Measurements from ENCODE around the gene AMELX. TPM values are rescaled to one million over a fixed set of nuclear protein-coding genes. Genes with fewer than 3 reads are reported as not detected.

AMELX gene
- total and polyA plus RNA-seq, 2 of the 8 experiments (the other 6 are each of a cell fraction or from before 2014, with no cell fraction given) = not detected

GRCh38 chrX:11273544-11273943 lies 19.7 kb upstream of the AMELX start:
- H2BK15ac ChIP-seq (ENCODE audit: low read length) = no peak overlapping the region
- POLR2A ChIA-PET (ENCODE audit: partially characterized antibody) = no interaction called here
- no peaks in the 10 kb centered on the region for H3K9me3 ChIP-seq (ENCODE audit: insufficient read depth in 2 of 2, low read depth in 1 of 2, low read length in 1 of 2)
- CTCF ChIA-PET (ENCODE audit: partially characterized antibody) = no interaction called here
- no peak overlapping the region for H2BK12ac ChIP-seq (ENCODE audit: low read depth, low read length)
- H4K8ac ChIP-seq (ENCODE audit: extremely low read depth, insufficient read depth, low read length) = no peak overlapping the region
- DNase-seq (ENCODE audit: low read depth in 1 of 2, low spot score in 2 of 2) (no peak), FAIRE-seq (no peak)
- no peak overlapping the region for H4K5ac ChIP-seq (ENCODE audit: insufficient read length, low read depth, low read length)
- H2BK120ac ChIP-seq (replicated peaks; ENCODE audit: low read depth, low read length) = no peak overlapping the region
- H3K4me1 ChIP-seq (replicated peaks in 1 of 4; ENCODE audit: control insufficient read depth in 3 of 4, insufficient read depth in 4 of 4, low read length in 3 of 4) = no peaks in the 10 kb centered on the region
- no peak overlapping the region for H2AFZ ChIP-seq (ENCODE audit: low read length)
- no peak overlapping the region for H2BK5ac ChIP-seq (ENCODE audit: low read depth, low read length)
- no peaks in the 10 kb centered on the region for H4K20me1 ChIP-seq (replicated peaks in 1 of 2; ENCODE audit: control insufficient read depth in 1 of 2, insufficient read depth in 2 of 2, low read length in 2 of 2)
- H2AK5ac ChIP-seq (ENCODE audit: low read depth, low read length) = no peak overlapping the region
- no peak overlapping the region for H3K27ac ChIP-seq (ENCODE audit: low read depth, low read length)
- no peak overlapping the region for H3K9ac ChIP-seq (replicated peaks in 1 of 4; ENCODE audit: extremely low read depth in 1 of 4, low read depth in 3 of 4, low read length in 3 of 4)
- H3K23ac ChIP-seq (ENCODE audit: insufficient read length) = no peak overlapping the region
- WGBS, 2 experiments (ENCODE audit: extremely low coverage in 1 of 2, insufficient coverage in 1 of 2, insufficient read length in 1 of 2, insufficient replicate concordance in 2 of 2, low coverage in 1 of 2, low lambda C conversion rate in 2 of 2, missing lambda C conversion rate in 1 of 2) = 79% methylated on average over 1 of the region's 1 CpG; no CpG with 5 or more reads in 1 of the 2 experiments
- no peaks in the 10 kb centered on the region for H3K79me2 ChIP-seq (ENCODE audit: control insufficient read depth in 1 of 2, insufficient read depth in 2 of 2, low read length in 2 of 2)
- no peak overlapping the region for H3K4me3 ChIP-seq (ENCODE audit: extremely low read depth in 1 of 4, insufficient read depth in 2 of 4, low read depth in 3 of 4, low read length in 4 of 4)
- H3K23me2 ChIP-seq (ENCODE audit: low read depth, low read length) = no peaks in the 10 kb centered on the region
- no peaks in the 10 kb centered on the region for H3K27me3 ChIP-seq (replicated peaks in 1 of 4; ENCODE audit: control insufficient read depth in 3 of 4, extremely low read depth in 1 of 4, insufficient read depth in 3 of 4, low read length in 3 of 4)
- no peak overlapping the region for H4K91ac ChIP-seq (replicated peaks; ENCODE audit: insufficient read length, low read length)
- H3K36me3 ChIP-seq (ENCODE audit: control insufficient read depth in 2 of 4, insufficient read depth in 4 of 4, low read length in 3 of 4) = no peaks in the 10 kb centered on the region
- no peak overlapping the region for H3K4ac ChIP-seq (replicated peaks; ENCODE audit: insufficient read length, low read depth, low read length)
- H3K4me2 ChIP-seq (ENCODE audit: insufficient read depth in 1 of 2, low read depth in 2 of 2, low read length in 2 of 2) = no peak overlapping the region
- no peak overlapping the region for H2BK20ac ChIP-seq (ENCODE audit: low read length)
- H3K56ac ChIP-seq (replicated peaks; ENCODE audit: insufficient read length, low read depth, low read length) = no peak overlapping the region
- H3K18ac ChIP-seq (ENCODE audit: extremely low read depth, low read length) = no peak overlapping the region
- no peak overlapping the region for H3K14ac ChIP-seq (ENCODE audit: insufficient read length)
- no peaks in the 10 kb centered on the region for H3K79me1 ChIP-seq (ENCODE audit: low read depth, low read length)
- TF ChIP-seq CBX8 (IDR thresholded peaks at IDR 0.05; ENCODE audit: borderline replicate concordance, low read depth, low read length) (no peak), KDM4A (IDR thresholded peaks at IDR 0.05; ENCODE audit: low read depth, low read length, severe bottlenecking) (no peak), HDAC6 (IDR thresholded peaks at IDR 0.05; ENCODE audit: low read depth, low read length) (no peak), KDM1A (IDR thresholded peaks at IDR 0.05; ENCODE audit: borderline replicate concordance, low read length) (no peak), SIN3A (conservative IDR thresholded peaks at IDR 0.05 in 1 of 2, IDR thresholded peaks at IDR 0.05 in 1 of 2; ENCODE audit: low read depth in 1 of 2, low read length in 2 of 2) (no peak), RAD21 (IDR thresholded peaks at IDR 0.05 in 1 of 2, conservative IDR thresholded peaks at IDR 0.05 in 1 of 2; ENCODE audit: low read depth in 2 of 2, low read length in 2 of 2) (no peak), JUND (IDR thresholded peaks at IDR 0.05; ENCODE audit: low read length) (no peak), SP2 (IDR thresholded peaks at IDR 0.05; ENCODE audit: low read length) (no peak), TAF1 (IDR thresholded peaks at IDR 0.05; ENCODE audit: low read depth, low read length) (no peak), NRF1 (IDR thresholded peaks at IDR 0.05; ENCODE audit: low read depth, low read length) (no peak), SP1 (IDR thresholded peaks at IDR 0.05; ENCODE audit: low read depth, low read length) (no peak), POLR2A (IDR thresholded peaks at IDR 0.05; ENCODE audit: control extremely low read depth in 1 of 2, low read depth in 2 of 2, low read length in 2 of 2) (no peak), JUN (IDR thresholded peaks at IDR 0.05; ENCODE audit: low read depth, low read length) (no peak), ATF2 (IDR thresholded peaks at IDR 0.05; ENCODE audit: low read length) (no peak)
